ENCODE results near the gene VEGFA. TPM values are rescaled to one million over a fixed set of nuclear protein-coding genes. Genes with fewer than 3 reads are reported as not detected.

VEGFA gene
- total and polyA plus RNA-seq, 2 donors from 2014 or later, result 36.3 to 111 TPM

GRCh38 chr6:43736211-43736786 lies 33.7 kb upstream of the VEGFA start:
- H3K9me3 ChIP-seq (ENCODE audit: control insufficient read depth in 2 of 3, insufficient read depth in 1 of 3, low read length in 3 of 3), result no peaks in the 10 kb centered on the region
- intact Hi-C loops (cut with DNase I), result no loop called here
- no peak overlapping the region for H3K27ac ChIP-seq (ENCODE audit: low read depth in 2 of 2, low read length in 2 of 2)
- no peaks in the 10 kb centered on the region for H3K27me3 ChIP-seq (ENCODE audit: control insufficient read depth, insufficient read depth, low read length)
- DNase-seq (peak in 1 of 5 donors; percentile 20), FAIRE-seq (no peak)
- H3K36me3 ChIP-seq (ENCODE audit: control insufficient read depth in 2 of 3, insufficient read depth in 3 of 3, low read length in 3 of 3), result no peaks in the 10 kb centered on the region
- TF ChIP-seq CTCF (IDR thresholded peaks at IDR 0.05; ENCODE audit: borderline replicate concordance, extremely low read depth, insufficient read depth), result no peak
- H3K4me3 ChIP-seq (ENCODE audit: low read length in 3 of 3), result no peak overlapping the region
- H3K4me1 ChIP-seq (ENCODE audit: control insufficient read depth in 2 of 3, insufficient read depth in 2 of 3, low read depth in 1 of 3, low read length in 3 of 3), result no peaks in the 10 kb centered on the region
- H3K9ac ChIP-seq (ENCODE audit: low read length in 3 of 3), result no peak overlapping the region

- Histone ChIP-seq H3K4me1 (ENCODE audit: control insufficient read depth in 2 of 3, insufficient read depth in 2 of 3, low read depth in 1 of 3, low read length in 3 of 3) (no peaks in the 10 kb centered on the region), H3K36me3 (ENCODE audit: control insufficient read depth in 2 of 3, insufficient read depth in 3 of 3, low read length in 3 of 3) (no peaks in the 10 kb centered on the region), H3K4me3 (ENCODE audit: low read length in 3 of 3) (no peak overlapping the region), H3K9ac (ENCODE audit: low read length in 3 of 3) (no peak overlapping the region), H3K27me3 (ENCODE audit: control insufficient read depth, insufficient read depth, low read length) (no peaks in the 10 kb centered on the region), H3K27ac (ENCODE audit: low read depth in 2 of 2, low read length in 2 of 2) (no peak overlapping the region), H3K9me3 (ENCODE audit: control insufficient read depth in 2 of 3, insufficient read depth in 1 of 3, low read length in 3 of 3) (no peaks in the 10 kb centered on the region)
- DNase-seq, result peak in 1 of 5 donors; percentile 28
- no peak for TF ChIP-seq CTCF (IDR thresholded peaks at IDR 0.05; ENCODE audit: borderline replicate concordance, extremely low read depth, insufficient read depth)
- intact Hi-C loops (cut with DNase I), result no loop called here
- FAIRE-seq, result no peak
Observed at GRCh38 chr6:43736844-43737243, 33.2 kb upstream of the VEGFA start.

- intact Hi-C loops (cut with DNase I), result no loop called here
- FAIRE-seq, result no peak
- H3K27me3 ChIP-seq (ENCODE audit: control insufficient read depth, insufficient read depth, low read length), result no peaks in the 10 kb centered on the region
Observed at GRCh38 chr6:43737272-43738081, 32.5 kb upstream of the VEGFA start.

More at GRCh38 chr6:43737272-43738081, 32.5 kb upstream of the VEGFA start:
- Histone ChIP-seq H3K36me3 (ENCODE audit: control insufficient read depth in 2 of 3, insufficient read depth in 3 of 3, low read length in 3 of 3) (no peaks in the 10 kb centered on the region), H3K9me3 (ENCODE audit: control insufficient read depth in 2 of 3, insufficient read depth in 1 of 3, low read length in 3 of 3) (no peaks in the 10 kb centered on the region), H3K9ac (ENCODE audit: low read length in 3 of 3) (no peak overlapping the region), H3K4me1 (ENCODE audit: control insufficient read depth in 2 of 3, insufficient read depth in 2 of 3, low read depth in 1 of 3, low read length in 3 of 3) (no peaks in the 10 kb centered on the region), H3K27ac (ENCODE audit: low read depth in 2 of 2, low read length in 2 of 2) (no peak overlapping the region), H3K4me3 (ENCODE audit: low read length in 3 of 3) (no peak overlapping the region)
- TF ChIP-seq CTCF (IDR thresholded peaks at IDR 0.05; ENCODE audit: borderline replicate concordance, extremely low read depth, insufficient read depth), result no peak
- peak in 2 of 5 donors; percentile 46 to 62 for DNase-seq

Measured in kidney (tissue), 14 donors.